ENCODE data around the gene TBC1D20. TPM values are rescaled to one million over a fixed set of nuclear protein-coding genes. Genes with fewer than 3 reads are reported as not detected.
A peak's percentile ranks its signal among the peaks of the same experiment; 100 is the strongest.
"Not testable (repeated sequence)": the region's sequence is repeated elsewhere in the genome, so short reads cannot be mapped to it uniquely, and the experiment has no call there.

Gene TBC1D20
- total RNA-seq, 1 donor from 2014 or later, result 23.3 TPM

DNA sequence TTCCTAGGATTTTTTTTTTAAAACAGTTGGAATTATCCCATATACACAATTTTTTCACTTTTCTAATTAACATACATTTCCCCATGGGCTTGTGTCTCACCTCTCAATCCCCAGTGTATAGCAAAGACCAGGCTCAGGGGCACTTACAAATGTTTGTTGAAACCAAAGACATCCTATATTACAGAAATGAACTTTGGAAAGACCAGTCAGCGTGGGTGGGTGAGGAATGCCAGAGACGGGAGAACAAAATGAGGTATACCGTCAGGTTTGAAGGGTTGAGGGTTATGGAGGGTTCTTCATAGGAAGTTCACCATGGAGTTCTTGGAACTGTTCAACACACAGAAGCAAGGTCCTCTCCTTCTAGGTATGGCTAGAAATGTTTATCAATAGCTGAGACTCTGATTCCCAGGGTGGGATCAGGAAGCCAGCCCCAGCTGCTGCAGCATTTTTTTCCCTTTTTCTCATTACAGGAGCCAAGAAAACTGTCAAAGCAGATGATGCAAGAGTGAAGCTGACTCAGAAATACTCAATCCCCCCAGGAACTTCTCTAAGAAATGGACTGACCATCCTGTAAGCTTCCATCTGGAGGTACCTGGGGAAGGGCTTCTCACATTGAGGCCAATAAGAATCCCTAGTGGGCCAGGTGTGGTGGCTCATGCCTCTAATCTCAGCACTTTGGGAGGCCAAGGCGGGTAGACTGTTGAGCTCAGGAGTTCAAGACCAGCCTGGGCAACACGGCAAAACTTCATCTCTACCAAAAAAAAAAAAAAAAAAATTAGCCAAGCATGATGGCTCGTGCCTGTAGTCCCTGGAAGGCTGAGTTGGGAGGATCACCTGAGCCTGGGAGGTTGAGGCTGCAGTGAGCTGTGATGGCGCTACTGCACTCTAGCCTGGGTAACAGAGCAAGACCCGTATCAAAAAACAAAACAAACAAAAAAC, 15.9 kb upstream of the TBC1D20 start:
- ATAC-seq, result peak; percentile 59
- DNase-seq, result no peak
- intact Hi-C loops (cut with micrococcal nuclease), result loop anchor here (5.0 kb wide), 1 partner anchor 126 kb away; no protein-coding TSS in a partner anchor

DNA sequence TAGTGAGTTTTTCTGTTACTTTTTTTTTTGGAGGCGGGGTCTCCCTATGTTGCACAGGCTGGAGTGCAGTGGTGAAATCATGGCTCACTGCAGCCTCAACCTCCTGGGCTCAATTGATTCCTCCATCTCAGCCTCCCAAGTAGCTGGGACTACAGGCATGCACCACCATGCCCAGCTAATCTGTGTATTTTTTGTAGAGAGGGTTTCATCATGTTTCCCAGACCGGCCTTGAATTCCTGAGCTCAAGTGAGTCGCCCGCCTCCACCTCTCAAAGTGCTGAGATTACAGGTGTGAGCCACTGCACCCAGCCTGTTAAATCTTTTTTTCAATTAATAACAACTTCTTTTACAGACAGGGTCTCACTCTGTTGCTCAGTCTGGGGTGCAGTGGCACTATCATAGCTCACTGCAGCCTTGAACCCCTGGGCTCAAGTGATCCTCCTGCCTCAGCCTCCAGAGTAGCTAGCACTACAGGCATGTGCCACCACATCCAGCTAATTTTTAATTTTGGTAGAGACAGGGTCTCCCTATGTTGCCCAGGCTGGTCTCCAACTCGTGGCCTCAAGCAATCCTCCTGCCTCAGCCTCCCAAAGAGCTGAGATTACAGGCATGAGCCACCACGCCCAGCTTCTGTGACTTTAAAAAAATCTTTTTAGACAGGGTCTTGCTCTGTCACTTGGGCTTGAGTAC, 14.4 kb upstream of the TBC1D20 start:
- intact Hi-C loops (cut with micrococcal nuclease), result loop anchor here (5.0 kb wide), 1 partner anchor 124 kb away; no protein-coding TSS in a partner anchor
- DNase-seq, ATAC-seq: not testable (repeated sequence)

- ATAC-seq, result peak; percentile 12
- intact Hi-C loops (cut with micrococcal nuclease), result loop anchor here (5.0 kb wide), 1 partner anchor 123 kb away; no protein-coding TSS in a partner anchor
Measured at GRCh38 chr20:475463-476357, 13.4 kb upstream of the TBC1D20 start.

DNA sequence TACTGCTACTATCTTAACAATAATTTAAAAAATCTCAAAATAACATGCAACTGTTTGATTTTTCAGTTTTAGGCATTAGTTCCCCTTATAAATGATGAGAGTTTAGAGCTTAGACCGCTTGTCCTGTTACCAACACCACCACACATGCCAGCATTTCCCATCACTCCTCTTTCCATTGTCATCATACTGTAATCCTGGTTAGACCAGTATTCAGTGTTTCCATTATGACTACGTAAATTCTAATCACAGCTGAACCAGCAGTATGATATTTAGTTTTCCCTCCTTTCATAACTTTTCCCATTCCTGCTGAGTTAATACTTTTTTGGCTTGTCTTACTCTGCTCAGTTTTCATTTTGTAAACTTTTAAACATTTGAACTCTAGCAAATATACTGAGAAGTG, 12.2 kb upstream of the TBC1D20 start:
- no peak for ATAC-seq
- intact Hi-C loops (cut with micrococcal nuclease), result no loop called here
- no peak for DNase-seq

More at GRCh38 chr20:475463-476357, 13.4 kb upstream of the TBC1D20 start:
- no peak for DNase-seq

DNA sequence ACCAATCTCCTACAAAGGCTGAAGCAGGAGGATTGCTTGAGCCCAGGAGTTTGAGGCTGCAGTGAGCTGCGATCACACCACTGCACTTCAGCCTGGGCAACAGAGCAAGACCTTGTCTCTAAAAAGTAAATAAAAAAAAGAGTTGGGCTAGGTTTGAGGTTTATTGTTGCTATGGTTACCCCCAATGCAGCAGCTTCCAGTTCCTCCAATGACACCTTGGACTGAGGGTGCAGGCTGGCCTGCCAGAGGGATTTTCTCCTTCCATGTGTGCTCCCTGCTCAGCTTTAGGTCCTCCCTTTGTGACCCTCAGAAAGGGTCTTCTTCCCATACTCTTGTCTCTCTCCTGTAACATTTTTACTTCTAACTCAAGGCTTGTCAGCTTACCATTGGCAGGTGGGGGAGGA, 10.6 kb upstream of the TBC1D20 start:
- DNase-seq, result no peak
- intact Hi-C loops (cut with micrococcal nuclease), result no loop called here
- no peak for ATAC-seq

DNA sequence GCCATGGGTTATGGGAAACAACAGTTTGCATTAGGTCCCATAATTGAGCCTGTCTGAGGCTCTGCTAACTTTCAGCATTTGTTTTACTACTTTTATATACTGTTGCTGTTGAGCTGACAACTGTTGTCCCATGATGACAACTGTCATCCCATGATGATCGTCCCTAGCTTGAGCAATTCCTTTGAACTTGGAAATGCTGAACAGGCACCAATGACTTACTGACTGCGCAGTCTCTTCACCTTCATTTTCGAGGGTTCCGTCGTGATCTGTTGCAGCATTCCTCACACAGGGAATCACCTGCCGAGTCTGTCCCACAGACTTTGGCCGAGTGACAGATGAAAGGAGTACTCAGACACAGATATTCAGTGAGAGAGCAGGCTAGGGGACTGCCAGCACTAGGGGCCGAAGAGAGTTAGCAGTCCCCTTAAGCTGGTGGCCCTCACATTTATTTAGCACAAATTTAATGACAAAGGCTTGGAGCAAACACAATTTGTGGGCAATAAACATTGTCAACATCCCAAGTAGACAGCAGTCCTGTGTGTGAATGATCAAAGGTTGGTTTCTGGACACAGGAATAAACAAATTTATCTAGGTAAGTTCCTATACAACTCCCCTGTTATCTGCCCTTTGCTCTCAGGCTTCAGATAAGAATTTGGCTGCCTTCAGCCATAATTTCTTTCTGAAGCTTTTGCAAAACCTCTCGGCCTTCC, 10.0 kb upstream of the TBC1D20 start:
- intact Hi-C loops (cut with micrococcal nuclease), result no loop called here
- ATAC-seq, result no peak
- DNase-seq, result no peak

DNA sequence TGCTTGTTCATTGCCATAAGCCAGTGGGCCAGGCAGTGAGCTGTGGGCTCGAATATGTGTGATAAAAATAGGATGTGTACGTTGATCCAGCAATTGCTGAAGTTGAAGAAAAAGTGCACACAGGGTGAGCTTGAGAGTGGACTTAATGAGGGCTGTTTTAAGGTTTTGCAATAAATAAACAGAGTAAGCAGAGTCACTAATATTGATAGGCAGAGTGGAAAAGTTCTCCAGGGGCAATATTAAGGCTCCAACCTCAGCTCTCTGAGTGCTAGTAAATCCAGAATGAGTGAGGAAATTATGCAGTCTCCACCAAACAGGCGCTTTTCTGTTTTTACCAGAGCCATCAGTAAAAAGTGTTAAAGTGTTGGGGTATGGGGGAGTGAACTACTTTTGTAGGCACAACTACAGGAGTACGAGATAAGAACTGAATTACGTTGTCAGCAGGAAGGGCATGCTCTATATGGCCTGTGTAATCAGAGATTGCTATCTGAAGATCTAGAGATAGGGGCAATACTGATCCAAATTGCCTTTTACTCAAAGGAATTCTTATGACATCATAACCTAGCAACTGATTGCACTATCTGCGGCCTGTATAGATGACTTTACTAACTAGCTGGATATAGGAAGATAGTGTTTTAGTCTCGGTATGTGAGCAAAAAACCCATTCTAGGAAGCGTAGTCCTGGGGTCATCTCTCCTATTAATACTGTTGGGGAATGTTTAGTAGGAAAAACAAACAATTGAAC, 7.6 kb upstream of the TBC1D20 start:
- ATAC-seq (no peak), DNase-seq (no peak)
- intact Hi-C loops (cut with micrococcal nuclease), result no loop called here

- intact Hi-C loops (cut with micrococcal nuclease), result no loop called here
- no peak for DNase-seq
- no peak for ATAC-seq
Measured at GRCh38 chr20:467755-468154, 5.4 kb upstream of the TBC1D20 start.

- intact Hi-C loops (cut with micrococcal nuclease), result no loop called here
- DNase-seq (peak; percentile 74), ATAC-seq (peak; percentile 64)
Measured at GRCh38 chr20:461254-462198, 807 bp downstream of the TBC1D20 start.

DNA sequence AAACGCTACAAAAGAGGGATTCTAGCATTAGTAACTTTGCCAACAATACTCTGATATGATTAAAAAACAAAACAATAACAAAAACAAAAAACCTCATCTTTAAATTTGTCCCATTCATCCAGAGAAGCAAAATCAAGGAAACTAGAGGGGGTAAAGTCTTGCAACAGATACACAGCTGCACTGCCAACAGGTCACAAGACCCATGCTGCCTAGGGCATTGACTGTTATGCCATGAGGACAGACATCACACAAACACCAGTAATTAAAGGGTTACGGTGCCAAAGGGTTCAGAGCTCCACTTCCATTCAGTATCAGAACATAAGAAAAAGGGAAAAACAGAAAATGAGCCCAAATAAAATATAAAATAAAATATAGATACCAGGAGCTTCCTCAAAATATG, 1.6 kb downstream of the TBC1D20 start:
- no peak for ATAC-seq
- DNase-seq, result no peak
- intact Hi-C loops (cut with micrococcal nuclease), result no loop called here

GRCh38 chr20:460180-460579, 2.2 kb downstream of the TBC1D20 start:
- DNase-seq (no peak), ATAC-seq (no peak)
- intact Hi-C loops (cut with micrococcal nuclease), result no loop called here

DNA sequence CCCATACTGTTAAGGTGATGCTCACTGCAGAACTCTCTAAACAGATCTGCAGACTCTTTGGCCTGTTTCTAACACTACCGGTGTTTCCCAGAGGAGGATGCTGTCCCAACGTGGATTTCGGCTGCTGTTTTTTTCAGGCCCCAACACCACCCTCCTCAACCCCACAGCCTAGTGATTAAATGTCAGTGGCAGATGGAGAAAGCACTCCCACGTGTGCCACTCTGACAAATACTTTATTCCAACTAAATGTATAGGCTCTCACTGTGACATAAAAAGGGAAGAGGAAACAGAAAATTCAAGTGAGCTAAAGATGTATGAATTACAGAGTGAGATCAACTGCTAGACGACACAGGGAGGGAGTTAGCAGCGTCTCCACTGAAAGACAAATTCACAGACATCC, 3.6 kb downstream of the TBC1D20 start:
- ATAC-seq, result no peak
- intact Hi-C loops (cut with micrococcal nuclease), result no loop called here
- no peak for DNase-seq

- ATAC-seq, result no peak
- no peak for DNase-seq
- intact Hi-C loops (cut with micrococcal nuclease), result no loop called here
Measured at GRCh38 chr20:454951-455350, 7.4 kb downstream of the TBC1D20 start.

DNA sequence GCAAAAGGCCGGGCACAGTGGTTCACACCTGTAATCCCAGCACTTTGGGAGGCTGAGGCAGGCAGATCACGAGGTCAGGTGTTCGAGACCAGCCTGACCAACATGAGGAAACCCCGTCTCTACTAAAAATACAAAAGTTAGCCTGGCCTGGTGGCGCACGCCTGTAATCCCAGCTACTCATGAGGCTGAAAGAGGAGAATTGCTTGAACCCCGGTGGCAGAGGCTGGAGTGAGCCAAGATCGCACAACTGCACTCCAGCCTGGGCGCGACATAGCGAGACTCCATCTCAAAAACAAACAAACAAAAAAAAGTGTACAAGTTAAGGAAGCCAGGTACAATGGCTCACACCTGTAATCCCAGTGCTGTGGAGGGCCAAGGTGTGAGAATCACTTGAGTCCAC, 10.3 kb downstream of the TBC1D20 start:
- ATAC-seq; intact Hi-C loops (cut with micrococcal nuclease); DNase-seq: not testable (repeated sequence)

DNA sequence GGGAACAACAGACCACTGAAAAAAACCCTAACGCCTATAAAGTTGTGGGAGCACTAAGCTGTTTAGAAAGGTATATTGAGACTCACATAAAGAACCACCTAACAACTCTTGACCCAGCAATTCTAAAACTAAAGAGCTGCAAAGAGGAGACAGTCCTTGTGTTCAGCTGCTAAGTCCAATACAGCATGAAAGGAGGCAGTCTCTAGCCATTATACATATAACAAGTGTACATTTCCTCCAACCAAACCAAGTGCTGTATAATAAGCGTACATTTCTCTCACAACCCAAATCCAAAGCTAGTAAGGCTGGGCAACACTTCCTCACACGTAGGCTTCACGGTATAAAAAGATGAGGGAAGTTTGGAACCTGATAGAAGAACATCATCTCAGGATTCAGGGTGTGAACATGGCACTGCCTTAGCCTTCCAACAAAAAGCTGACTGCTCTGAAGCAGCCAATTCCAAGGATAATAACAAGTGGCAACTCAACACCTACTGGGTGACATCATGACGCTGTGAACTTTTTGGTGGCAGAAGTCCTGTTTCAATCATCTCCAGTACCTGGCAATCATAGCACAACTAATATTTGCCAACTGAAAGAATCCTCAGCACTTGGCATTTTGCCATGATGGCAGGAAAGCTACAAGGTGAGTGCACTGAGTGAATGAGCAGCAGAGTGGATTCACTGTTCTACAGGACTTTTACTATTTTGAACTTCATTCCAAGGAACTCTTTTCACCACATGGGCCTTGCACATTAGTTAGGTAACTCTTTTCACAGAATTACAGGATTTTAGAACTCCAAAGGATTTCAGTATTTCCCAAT, 16.6 kb downstream of the TBC1D20 start:
- ATAC-seq, result peak; percentile 64
- no peak for DNase-seq
- intact Hi-C loops (cut with micrococcal nuclease), result no loop called here

DNA sequence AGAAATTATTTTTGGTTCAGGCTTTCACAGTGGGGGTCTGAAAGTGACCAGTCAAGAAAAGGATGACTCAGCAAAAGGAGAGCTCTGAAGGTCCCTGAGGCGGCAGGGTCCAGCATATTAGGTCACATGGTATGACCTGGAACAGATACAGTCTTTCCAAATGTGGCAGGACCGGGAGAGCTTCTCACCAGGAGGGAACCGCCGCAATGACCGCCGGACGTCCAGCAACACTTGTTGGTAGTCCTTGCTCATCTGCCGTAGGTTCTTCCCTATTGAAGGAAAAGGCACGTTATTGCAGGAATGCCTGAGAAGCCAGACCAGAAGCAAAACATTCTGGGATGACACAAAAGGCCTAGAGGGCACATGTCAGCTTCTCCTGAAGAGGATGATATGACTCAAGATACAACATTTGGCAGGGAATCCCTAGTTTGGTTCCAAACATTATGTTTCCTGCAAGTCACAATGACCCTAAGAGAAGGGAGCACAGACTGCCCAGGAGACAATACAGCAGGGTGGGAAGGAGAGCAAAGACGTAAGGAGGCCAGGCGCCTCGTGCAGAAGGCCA, 17.4 kb downstream of the TBC1D20 start:
- intact Hi-C loops (cut with micrococcal nuclease), result no loop called here
- ATAC-seq, result peak; percentile 73
- no peak for DNase-seq

Measured in left ventricle myocardium superior (tissue), 1 donor.